HepG2 (cell line): ENCODE data around the gene SLC25A20. TPM values are rescaled to one million over a fixed set of nuclear protein-coding genes. Genes with fewer than 3 reads are reported as not detected.

Experiments used
- CEBPG ChIP-seq: IDR thresholded peaks from 2 replicates; pipeline ENCODE4 v1.6.1; 2016
- E2F1 ChIP-seq: sonication (generic); formaldehyde crosslinking; IDR thresholded peaks from 2 replicates; pipeline ENCODE4 v1.5.0; 2020; ENCODE audit warnings: missing genetic modification reagents
- EHMT2 ChIP-seq: fragments of 200-600 bp; sonication (generic); IDR thresholded peaks from 2 replicates; pipeline ENCODE4 v1.7.0; 2017; ENCODE audit warnings: antibody characterized with exemption, low read depth, low read length, borderline replicate concordance
- FOXA1 ChIP-seq, 2 experiments: fragments of 450-650 bp in 1 of 2; sonication (generic) in 1 of 2; formaldehyde crosslinking in 1 of 2; IDR thresholded peaks; 2 replicates each; pipeline versions ENCODE4 v1.4.0 to v1.6.1; 2016 to 2020; ENCODE audit warnings: missing genetic modification reagents in 1 of 2
- FOXM1 ChIP-seq: sonication (generic); formaldehyde crosslinking; IDR thresholded peaks from 2 replicates; pipeline ENCODE4 v1.5.0; 2020; ENCODE audit warnings: missing genetic modification reagents
- GLI4 ChIP-seq: sonication (generic); formaldehyde crosslinking; IDR thresholded peaks from 2 replicates; pipeline ENCODE4 v1.5.1; 2020; ENCODE audit warnings: missing genetic modification reagents, mild to moderate bottlenecking, moderate library complexity, borderline replicate concordance
- MLLT10 ChIP-seq: sonication (generic); formaldehyde crosslinking; IDR thresholded peaks from 2 replicates; pipeline ENCODE4 v1.4.0; 2020; ENCODE audit warnings: missing genetic modification reagents
- NAIF1 ChIP-seq: sonication (generic); formaldehyde crosslinking; IDR thresholded peaks from 2 replicates; pipeline ENCODE4 v1.5.0; 2020; ENCODE audit warnings: mild to moderate bottlenecking, missing genetic modification reagents, borderline replicate concordance
- SMARCE1 ChIP-seq: fragments of 450-650 bp; IDR thresholded peaks from 2 replicates; pipeline ENCODE4 v1.6.1; 2017; ENCODE audit warnings: borderline replicate concordance
- SNRNP70 ChIP-seq: fragments of 200-400 bp; formaldehyde crosslinking; IDR thresholded peaks from 2 replicates; pipeline ENCODE4 v1.6.1; 2017; ENCODE audit warnings: mild to moderate bottlenecking, low read depth, low read length, moderate library complexity
- ZC3H4 ChIP-seq: sonication (generic); formaldehyde crosslinking; IDR thresholded peaks from 2 replicates; pipeline ENCODE4 v1.4.0; 2020; ENCODE audit warnings: missing genetic modification reagents, borderline replicate concordance
- ZNF101 ChIP-seq: sonication (generic); formaldehyde crosslinking; IDR thresholded peaks from 2 replicates; pipeline ENCODE4 v1.4.0; 2020; ENCODE audit warnings: mild to moderate bottlenecking, low read depth, missing genetic modification reagents, borderline replicate concordance
- ZNF24 ChIP-seq: fragments of 450-650 bp; IDR thresholded peaks from 2 replicates; pipeline ENCODE4 v1.6.1; 2017; ENCODE audit warnings: antibody characterized with exemption, mild to moderate bottlenecking
- ZNF414 ChIP-seq: sonication (generic); formaldehyde crosslinking; IDR thresholded peaks from 2 replicates; pipeline ENCODE4 v1.5.0; 2020; ENCODE audit warnings: missing genetic modification reagents
- ZNF737 ChIP-seq: sonication (generic); formaldehyde crosslinking; IDR thresholded peaks from 2 replicates; pipeline ENCODE4 v1.5.0; 2020; ENCODE audit warnings: missing genetic modification reagents, mild to moderate bottlenecking, borderline replicate concordance
- ZSCAN20 ChIP-seq: sonication (generic); formaldehyde crosslinking; IDR thresholded peaks from 2 replicates; pipeline ENCODE4 v1.4.0; 2020; ENCODE audit warnings: missing genetic modification reagents, mild to moderate bottlenecking, borderline replicate concordance
- polyA plus RNA-seq, 8 experiments: library from polyadenylated mRNA; depleted of rRNA in 3 of 8; stranded (reverse) in 7 of 8; unstranded in 1 of 8; fragments of >200 nt; fragmentation: Illumina TruSeq in 4 of 8; extraction: Trizol in 4 of 8; gene quantifications; 2 replicates each; pipeline versions ENCODE4 v1.2.1 to v1.2.3, GENCODE V29; 2011 to 2016; ENCODE audit warnings: low read depth in 4 of 8, missing spikeins in 1 of 8, mixed read lengths in 1 of 8; ENCODE audit not compliant: insufficient read depth in 1 of 8
- total RNA-seq, 5 experiments: library from RNA; depleted of rRNA; stranded (reverse); fragments of >200 nt; fragmentation: Illumina TruSeq; extraction: Trizol; gene quantifications; 2 replicates each; pipeline ENCODE4 v1.2.3, GENCODE V29; 2016; ENCODE audit warnings: low read depth in 1 of 5
- TF ChIP-seq, protein P1 (sequence below): sonication (generic); formaldehyde crosslinking; IDR thresholded peaks from 2 replicates; pipeline ENCODE4 v1.5.0; 2020; ENCODE audit warnings: missing genetic modification reagents, mild to moderate bottlenecking, borderline replicate concordance
- TF ChIP-seq, protein P2 (sequence below): sonication (generic); formaldehyde crosslinking; IDR thresholded peaks from 2 replicates; pipeline ENCODE4 v1.5.1; 2020; ENCODE audit warnings: mild to moderate bottlenecking, moderate library complexity, missing genetic modification reagents
- TF ChIP-seq, protein P3 (sequence below): sonication (generic); formaldehyde crosslinking; IDR thresholded peaks from 2 replicates; pipeline ENCODE4 v1.5.1; 2020; ENCODE audit warnings: missing genetic modification reagents, mild to moderate bottlenecking, borderline replicate concordance

The SLC25A20 gene
- total and polyA plus RNA-seq, 2 of the 13 experiments (the other 11 are each of a cell fraction or from before 2014, with no cell fraction given) = 21.1 to 26.6 TPM

GRCh38 chr3:48847504-48848423 is 50.9 kb downstream of the SLC25A20 start, which contains the start of gene PRKAR2A (continued):
- TF ChIP-seq, protein P1, sequence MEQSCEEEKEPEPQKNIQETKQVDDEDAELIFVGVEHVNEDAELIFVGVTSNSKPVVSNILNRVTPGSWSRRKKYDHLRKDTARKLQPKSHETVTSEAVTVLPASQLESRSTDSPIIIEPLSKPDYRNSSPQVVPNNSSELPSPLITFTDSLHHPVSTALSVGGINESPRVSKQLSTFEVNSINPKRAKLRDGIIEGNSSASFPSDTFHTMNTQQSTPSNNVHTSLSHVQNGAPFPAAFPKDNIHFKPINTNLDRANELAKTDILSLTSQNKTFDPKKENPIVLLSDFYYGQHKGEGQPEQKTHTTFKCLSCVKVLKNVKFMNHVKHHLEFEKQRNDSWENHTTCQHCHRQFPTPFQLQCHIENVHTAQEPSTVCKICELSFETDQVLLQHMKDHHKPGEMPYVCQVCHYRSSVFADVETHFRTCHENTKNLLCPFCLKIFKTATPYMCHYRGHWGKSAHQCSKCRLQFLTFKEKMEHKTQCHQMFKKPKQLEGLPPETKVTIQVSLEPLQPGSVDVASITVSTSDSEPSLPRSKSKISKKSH (CRISPR knock-in tag) = no peak
- TF ChIP-seq ZNF737 (CRISPR knock-in tag) (no peak), ZNF24 (no peak), FOXM1 (CRISPR knock-in tag) (no peak), SNRNP70 (no peak), ZC3H4 (CRISPR knock-in tag) (no peak), ZNF414 (no peak), CEBPG (CRISPR knock-in tag) (0 out of 2 replicates have a peak, but pooled peaks have one; percentile 3), MLLT10 (CRISPR knock-in tag) (no peak), NAIF1 (CRISPR knock-in tag) (no peak), ZSCAN20 (CRISPR knock-in tag) (0 out of 2 replicates have a peak, but pooled peaks have one; percentile 25), E2F1 (CRISPR knock-in tag) (no peak), EHMT2 (no peak), GLI4 (CRISPR knock-in tag) (no peak; the same call in 1 of the 2 replicates), ZNF101 (CRISPR knock-in tag) (peak; percentile 62; the same call in 1 of the 2 replicates), FOXA1 (IDR thresholded peaks at IDR 0.05) (no peak), FOXA1 (CRISPR knock-in tag; IDR thresholded peaks at IDR 0.05) (no peak), SMARCE1 (no peak)
- TF ChIP-seq, protein P2, sequence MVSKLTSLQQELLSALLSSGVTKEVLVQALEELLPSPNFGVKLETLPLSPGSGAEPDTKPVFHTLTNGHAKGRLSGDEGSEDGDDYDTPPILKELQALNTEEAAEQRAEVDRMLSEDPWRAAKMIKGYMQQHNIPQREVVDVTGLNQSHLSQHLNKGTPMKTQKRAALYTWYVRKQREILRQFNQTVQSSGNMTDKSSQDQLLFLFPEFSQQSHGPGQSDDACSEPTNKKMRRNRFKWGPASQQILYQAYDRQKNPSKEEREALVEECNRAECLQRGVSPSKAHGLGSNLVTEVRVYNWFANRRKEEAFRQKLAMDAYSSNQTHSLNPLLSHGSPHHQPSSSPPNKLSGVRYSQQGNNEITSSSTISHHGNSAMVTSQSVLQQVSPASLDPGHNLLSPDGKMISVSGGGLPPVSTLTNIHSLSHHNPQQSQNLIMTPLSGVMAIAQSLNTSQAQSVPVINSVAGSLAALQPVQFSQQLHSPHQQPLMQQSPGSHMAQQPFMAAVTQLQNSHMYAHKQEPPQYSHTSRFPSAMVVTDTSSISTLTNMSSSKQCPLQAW (CRISPR knock-in tag) = 0 out of 2 replicates have a peak, but pooled peaks have one; percentile 57
- TF ChIP-seq, protein P3, sequence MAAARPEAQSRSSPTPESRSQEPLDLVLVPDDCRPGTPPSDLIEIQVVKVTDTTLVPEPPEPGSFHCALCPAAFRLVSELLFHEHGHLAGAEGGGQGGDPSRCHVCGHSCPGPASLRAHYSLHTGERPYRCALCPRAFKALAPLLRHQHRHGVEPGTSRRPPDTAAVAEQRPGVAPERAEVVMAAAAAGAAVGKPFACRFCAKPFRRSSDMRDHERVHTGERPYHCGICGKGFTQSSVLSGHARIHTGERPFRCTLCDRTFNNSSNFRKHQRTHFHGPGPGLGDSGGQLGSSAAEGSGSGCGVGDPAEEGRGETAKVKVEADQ = 0 out of 2 replicates have a peak, but pooled peaks have one; percentile 35
